CD4-positive, alpha-beta T cell treated with Interleukin-12 subunit alpha and Interleukin-12 subunit beta, for 1 hour (primary cell): ENCODE data around the gene HSH2D.
"Not testable (repeated sequence)": the region's sequence is repeated elsewhere in the genome, so short reads cannot be mapped to it uniquely, and the experiment has no call there.

Experiments used
- DNase-seq: peaks from one replicate; pipeline ENCODE4 v3.0.0-alpha.2; 2020

HSH2D gene

GRCh38 chr19:16143399-16144215, at the start of gene HSH2D:
Gene HSH2D (plus strand): TSS chr19:16143685. CDS start chr19:16148751, 5,066 bp downstream.
- DNase-seq, result peak; percentile 81

GRCh38 chr19:16094360-16095070, 49.0 kb upstream of the HSH2D start:
- no peak for DNase-seq

GRCh38 chr19:16095071-16095571, 48.4 kb upstream of the HSH2D start:
- DNase-seq, result no peak

- no peak for DNase-seq
Observed at GRCh38 chr19:16096280-16096855, 47.1 kb upstream of the HSH2D start.

GRCh38 chr19:16098416-16098768, 45.1 kb upstream of the HSH2D start:
- DNase-seq, result no peak

GRCh38 chr19:16098821-16099220, 44.7 kb upstream of the HSH2D start:
- DNase-seq, result no peak

- not testable (repeated sequence) for DNase-seq
Observed at GRCh38 chr19:16099314-16099965, 44.0 kb upstream of the HSH2D start.

GRCh38 chr19:16100524-16100923, 43.0 kb upstream of the HSH2D start:
- no peak for DNase-seq

- no peak for DNase-seq
Observed at GRCh38 chr19:16104722-16105121, 38.8 kb upstream of the HSH2D start.

GRCh38 chr19:16106121-16106520, 37.4 kb upstream of the HSH2D start:
- DNase-seq, result no peak

GRCh38 chr19:16111160-16111908, 32.2 kb upstream of the HSH2D start, which contains the start of gene RAB8A:
Gene RAB8A (plus strand): TSS chr19:16111889. CDS start chr19:16111902, 13 bp downstream.
- peak; percentile 99 for DNase-seq

GRCh38 chr19:16111909-16112752, 31.4 kb upstream of the HSH2D start:
- no peak for DNase-seq

- DNase-seq, result no peak
Observed at GRCh38 chr19:16112778-16113177, 30.7 kb upstream of the HSH2D start.

GRCh38 chr19:16113727-16114126, 29.8 kb upstream of the HSH2D start:
- no peak for DNase-seq

- no peak for DNase-seq
Observed at GRCh38 chr19:16115301-16116039, 28.0 kb upstream of the HSH2D start.

GRCh38 chr19:16116067-16116466, 27.4 kb upstream of the HSH2D start:
- DNase-seq, result no peak

GRCh38 chr19:16117594-16118033, 25.9 kb upstream of the HSH2D start:
- DNase-seq, result no peak

GRCh38 chr19:16118489-16119033, 24.9 kb upstream of the HSH2D start:
- DNase-seq, result peak; percentile 40

- peak; percentile 56 for DNase-seq
Observed at GRCh38 chr19:16119075-16119857, 24.2 kb upstream of the HSH2D start.
